A172 (cell line): ENCODE measurements around the gene CCDC186. TPM values are rescaled to one million over a fixed set of nuclear protein-coding genes. Genes with fewer than 3 reads are reported as not detected.
A peak's percentile ranks its signal among the peaks of the same experiment; 100 is the strongest.
"Not testable (repeated sequence)": the region's sequence is repeated elsewhere in the genome, so short reads cannot be mapped to it uniquely, and the experiment has no call there.

Experiments
- DNase-seq: peaks from one replicate; pipeline ENCODE4 v3.0.0-alpha.2; 2015; ENCODE audit warnings: low spot score
- total RNA-seq: library from RNA; depleted of rRNA; stranded (reverse); fragments of >200 nt; shearing (Covaris generic); gene quantifications from 2 replicates; pipeline ENCODE4 v1.2.3, GENCODE V29; 2014

Gene CCDC186
- total RNA-seq, 1 experiment from 2014 or later: 7.3 TPM

GRCh38 chr10:114173603-114173920 lies 441 bp downstream of the CCDC186 start:
- no peak for DNase-seq

- no peak for DNase-seq
Observed at GRCh38 chr10:114172776-114173602, 1.0 kb downstream of the CCDC186 start.

GRCh38 chr10:114172216-114172615 lies 1.8 kb downstream of the CCDC186 start:
- DNase-seq: no peak

DNA sequence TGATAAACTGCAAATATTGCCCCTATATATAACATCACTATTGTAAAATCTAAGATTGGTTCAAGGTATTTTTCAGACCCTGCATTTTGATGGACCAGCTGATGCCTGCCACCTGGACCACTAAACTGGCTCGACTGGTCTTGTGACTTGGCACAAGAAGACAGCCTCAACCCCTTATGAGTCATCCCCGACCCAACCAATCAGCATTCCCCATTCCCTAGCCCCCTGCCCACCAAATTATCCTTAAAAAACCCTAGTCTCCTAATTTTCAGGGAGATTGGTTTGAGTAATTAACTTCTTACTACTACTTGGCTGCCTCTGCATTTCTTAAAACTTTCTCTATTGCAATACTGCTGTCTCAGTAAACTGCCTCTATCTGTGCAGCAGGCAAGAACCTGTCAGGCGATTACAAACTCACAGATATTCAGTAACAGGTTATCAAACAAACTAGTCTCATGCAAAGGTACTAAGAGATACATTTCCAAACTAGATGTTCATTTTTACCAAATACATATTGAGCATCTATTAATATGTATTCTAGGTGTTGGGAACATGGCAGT lies 5.5 kb downstream of the CCDC186 start:
- DNase-seq: no peak

DNA sequence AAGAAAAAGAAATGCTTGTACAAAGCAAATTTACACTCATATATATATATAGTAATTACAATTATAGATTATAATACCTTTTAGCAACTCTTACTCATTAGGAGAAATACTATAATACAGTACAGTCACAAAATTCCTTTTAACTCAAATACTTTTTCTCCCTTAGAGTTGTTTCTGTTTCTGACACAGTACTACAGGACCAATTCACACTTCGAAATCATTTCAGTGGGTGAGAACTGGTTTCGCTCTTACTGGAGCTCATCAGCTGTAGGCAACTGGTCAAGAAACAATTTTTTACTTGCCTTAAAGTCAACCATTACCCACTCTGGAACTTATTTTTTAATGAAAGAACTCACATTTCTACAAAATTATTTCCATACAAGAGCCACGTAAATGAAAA lies 6.0 kb downstream of the CCDC186 start:
- DNase-seq: no peak

DNA sequence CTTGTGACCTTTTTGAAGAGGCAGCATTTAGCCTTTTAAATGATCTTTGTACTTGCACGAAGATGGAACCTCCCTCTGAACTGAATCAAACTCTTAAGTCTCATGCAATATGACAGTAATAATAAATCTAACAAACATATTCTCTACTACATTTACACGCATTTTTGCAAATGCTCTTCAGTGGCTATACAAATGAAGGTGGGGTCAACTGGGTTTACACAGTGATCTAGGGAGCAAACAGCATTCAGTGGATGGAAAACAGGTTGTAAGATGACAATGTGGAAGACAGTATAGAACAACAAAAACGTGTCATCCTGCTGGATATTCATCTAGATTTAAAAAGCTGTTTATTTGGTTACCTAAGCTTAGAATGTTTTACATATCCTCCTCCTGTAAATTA lies 7.5 kb downstream of the CCDC186 start:
- DNase-seq: no peak

DNA sequence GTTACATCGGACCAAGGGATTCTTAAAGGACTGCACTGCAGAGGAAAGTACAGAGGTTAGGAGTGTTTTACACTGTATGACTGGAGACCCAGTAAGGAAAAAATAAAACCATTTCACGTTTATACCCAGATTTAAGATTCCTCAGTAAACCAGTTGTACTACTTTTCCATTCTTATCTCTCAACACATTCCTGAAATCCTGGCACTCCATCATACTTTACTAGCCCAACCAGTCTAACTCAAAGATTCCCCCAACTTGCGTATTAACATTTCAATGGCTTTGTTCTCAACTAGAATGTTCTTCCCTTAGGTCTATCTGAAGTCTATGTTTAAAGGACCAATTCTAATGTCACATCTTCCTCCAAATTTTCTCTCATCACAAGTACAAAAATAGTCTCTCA lies 8.0 kb downstream of the CCDC186 start:
- no peak for DNase-seq

DNA sequence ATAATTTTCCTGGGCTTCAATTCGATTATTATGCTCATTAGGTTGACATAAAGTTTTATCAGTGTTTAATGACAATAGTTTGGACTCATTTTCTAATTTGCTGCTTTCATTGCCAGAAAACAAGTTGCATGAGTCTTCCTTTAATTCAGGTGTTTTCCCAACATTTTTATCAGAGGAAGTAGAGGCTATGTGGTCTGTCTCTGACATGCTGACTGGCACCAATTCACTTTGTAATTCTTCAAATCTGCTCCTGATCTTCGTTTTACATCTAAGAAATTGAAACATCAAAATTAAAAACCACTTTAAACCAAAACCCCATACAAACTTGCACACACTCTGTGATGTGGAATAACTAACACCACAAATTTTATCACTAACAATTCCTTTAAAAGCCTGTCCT lies 10.9 kb downstream of the CCDC186 start:
- no peak for DNase-seq

- no peak for DNase-seq
Observed at GRCh38 chr10:114157912-114158311, 16.1 kb downstream of the CCDC186 start.

GRCh38 chr10:114151892-114152291 lies 22.1 kb downstream of the CCDC186 start:
- no peak for DNase-seq

GRCh38 chr10:114151486-114151885 lies 22.5 kb downstream of the CCDC186 start:
- DNase-seq: peak; percentile 71

- DNase-seq: not testable (repeated sequence)
Observed at GRCh38 chr10:114149476-114149875, 24.5 kb downstream of the CCDC186 start.

DNA sequence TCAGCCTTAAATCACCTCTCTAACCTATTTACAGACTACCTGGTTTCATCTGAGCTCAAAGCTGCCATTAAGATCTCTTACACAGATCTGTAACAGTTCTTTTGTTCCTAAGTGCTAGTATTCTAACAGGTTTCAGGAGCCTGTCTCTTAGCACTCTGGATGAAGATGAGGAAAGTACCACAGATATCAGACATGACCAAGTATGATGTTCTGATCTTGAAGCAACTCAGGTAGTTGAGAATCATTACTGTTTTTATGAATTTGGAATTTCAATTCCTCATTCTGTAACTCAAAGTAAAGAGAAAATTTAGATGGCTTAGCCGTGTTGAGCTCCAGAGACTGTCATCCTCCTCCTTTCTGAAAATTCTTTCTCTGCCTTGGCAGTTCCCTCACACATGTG lies 30.8 kb downstream of the CCDC186 start:
- no peak for DNase-seq

- DNase-seq: no peak
Observed at GRCh38 chr10:114142018-114142417, 32.0 kb downstream of the CCDC186 start.

DNA sequence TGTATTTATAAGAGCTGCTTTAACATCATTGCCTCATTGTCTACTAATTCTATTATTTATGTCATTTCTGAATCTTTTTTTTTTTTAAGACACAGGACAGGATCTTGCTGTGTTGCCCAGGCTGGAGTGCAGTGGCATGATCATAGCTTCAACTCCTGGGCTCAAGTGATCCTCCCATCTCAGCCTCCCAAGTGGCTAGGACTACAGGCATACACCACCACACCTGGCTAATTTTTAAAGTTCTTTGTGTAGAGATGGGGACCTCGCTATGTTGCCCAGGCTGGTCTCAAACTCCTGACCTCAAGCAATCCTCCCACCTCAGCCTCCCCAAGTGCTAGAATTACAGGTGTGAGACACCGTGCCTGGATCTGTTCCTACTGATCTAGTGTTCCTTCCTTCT lies 33.2 kb downstream of the CCDC186 start:
- not testable (repeated sequence) for DNase-seq

- DNase-seq: no peak
Observed at GRCh38 chr10:114140036-114140435, 34.0 kb downstream of the CCDC186 start.

- no peak for DNase-seq
Observed at GRCh38 chr10:114138581-114138980, 35.4 kb downstream of the CCDC186 start.

DNA sequence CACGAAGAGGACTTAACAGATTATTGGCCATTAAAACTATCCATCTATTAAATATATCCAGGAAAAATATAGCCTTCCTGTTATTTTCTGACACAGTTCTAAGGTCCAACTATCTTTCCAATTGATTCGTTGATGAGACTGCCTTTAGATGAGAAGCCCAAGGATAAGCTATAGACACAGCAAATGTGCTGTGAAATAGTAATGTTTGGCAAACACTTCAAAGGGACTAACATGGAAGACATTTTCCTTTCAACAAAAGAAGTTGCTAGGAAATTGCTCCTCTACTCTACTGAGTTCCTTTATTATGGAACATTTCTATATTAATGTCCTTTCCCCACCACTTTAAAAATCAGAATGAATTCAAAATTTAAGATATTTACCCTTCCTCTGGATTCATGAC lies 38.5 kb downstream of the CCDC186 start:
- DNase-seq: no peak

DNA sequence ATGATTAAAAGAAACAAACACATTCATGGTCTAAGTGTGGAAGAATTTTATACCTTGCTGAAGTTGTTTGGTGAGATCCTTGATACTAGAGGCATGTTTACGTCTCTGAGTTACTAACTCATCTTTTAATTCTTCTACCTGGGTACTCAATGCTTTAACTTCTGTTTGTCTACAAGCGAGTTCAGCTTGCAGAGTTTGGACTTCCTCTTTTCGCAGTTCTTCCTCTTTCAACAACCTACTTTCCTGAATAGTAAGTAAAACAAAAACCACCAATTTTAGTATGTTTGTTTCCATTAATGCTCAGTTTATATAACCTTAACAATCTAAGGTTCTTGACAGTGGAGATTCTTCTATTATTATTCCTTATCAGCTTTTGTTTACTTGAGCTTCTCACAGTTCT lies 42.9 kb downstream of the CCDC186 start:
- DNase-seq: no peak

DNA sequence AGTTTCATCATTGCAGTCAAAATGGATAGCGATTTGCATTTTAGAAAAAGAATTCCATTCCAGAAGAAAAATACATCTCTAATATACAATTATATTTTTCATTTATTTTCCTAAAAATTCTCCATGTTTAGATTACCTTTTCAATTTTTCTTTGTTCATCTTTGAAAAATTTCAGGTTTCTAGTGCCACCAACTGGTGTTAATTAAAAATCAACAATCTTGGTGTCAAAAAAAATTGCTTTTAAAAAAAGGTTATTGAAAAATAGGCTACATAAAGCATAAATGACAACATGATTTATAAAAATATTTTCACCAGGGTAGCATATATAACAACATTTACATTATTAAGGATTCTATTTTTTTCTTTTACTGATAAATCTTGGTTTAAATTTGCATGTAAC lies 53.0 kb downstream of the CCDC186 start:
- DNase-seq: no peak

- no peak for DNase-seq
Observed at GRCh38 chr10:114118514-114118913, 55.5 kb downstream of the CCDC186 start.

- no peak for DNase-seq
Observed at GRCh38 chr10:114117728-114118127, 56.3 kb downstream of the CCDC186 start.

DNA sequence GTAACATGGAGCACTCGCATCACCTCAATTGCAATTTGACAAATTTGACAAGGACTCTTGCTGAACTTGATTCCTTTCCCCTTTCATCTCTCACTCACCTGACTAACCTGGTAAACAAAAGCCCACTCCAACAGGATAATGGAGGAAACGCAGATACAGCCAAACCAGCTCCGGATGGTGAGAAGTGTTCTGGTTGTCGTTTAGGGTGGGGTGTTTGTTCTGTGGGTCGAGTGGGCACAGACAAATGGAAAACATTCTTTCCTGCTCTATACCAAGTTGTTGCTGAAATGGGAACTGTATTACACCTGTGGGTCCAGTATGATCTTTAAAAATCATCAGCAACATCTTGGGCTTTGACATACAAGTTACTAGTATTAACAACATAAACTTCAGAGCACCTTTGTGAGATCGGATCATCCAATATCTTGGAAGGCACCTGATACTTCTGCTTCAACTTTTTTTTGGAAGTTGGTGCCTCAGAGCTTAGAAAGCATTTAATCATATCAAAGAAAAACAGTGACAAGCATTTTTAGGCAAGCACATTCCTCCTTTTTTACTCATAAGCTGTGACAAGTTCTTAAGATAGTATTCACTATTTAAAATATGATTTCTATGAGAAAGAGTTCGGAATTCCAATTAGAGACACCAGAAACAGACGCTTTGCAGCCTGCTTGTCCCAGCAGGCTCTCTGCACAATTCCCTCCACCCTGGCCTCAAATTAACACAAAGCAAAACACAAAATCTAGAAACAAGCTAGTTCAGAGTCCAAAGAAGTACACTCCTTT lies 58.1 kb downstream of the CCDC186 start:
- DNase-seq: no peak
